Measurements from ENCODE around the gene ZNF536.

The ZNF536 gene

DNA sequence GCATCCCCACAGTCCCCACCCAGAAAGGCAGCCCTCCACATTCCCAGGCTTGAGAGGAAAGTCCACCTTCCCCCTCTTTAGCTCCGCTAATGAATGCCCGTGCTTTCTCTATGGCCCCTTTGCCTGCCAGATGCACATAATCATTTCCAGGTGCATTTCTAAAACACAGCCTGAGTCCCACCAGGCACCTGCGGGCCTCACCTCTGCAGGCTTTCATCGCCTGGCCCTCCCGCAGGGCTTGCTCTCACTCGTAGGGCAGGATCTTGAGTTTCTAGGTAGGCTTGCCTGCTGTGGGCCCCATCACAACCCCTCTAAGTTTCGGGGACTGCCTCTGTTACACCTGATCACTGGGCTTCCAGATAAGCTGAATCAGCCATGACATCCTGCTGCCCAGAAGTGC lies 173.6 kb downstream of the ZNF536 start:
- no peak for DNase-seq (ENCODE audit: low spot score)
- TF ChIP-seq, protein P1, sequence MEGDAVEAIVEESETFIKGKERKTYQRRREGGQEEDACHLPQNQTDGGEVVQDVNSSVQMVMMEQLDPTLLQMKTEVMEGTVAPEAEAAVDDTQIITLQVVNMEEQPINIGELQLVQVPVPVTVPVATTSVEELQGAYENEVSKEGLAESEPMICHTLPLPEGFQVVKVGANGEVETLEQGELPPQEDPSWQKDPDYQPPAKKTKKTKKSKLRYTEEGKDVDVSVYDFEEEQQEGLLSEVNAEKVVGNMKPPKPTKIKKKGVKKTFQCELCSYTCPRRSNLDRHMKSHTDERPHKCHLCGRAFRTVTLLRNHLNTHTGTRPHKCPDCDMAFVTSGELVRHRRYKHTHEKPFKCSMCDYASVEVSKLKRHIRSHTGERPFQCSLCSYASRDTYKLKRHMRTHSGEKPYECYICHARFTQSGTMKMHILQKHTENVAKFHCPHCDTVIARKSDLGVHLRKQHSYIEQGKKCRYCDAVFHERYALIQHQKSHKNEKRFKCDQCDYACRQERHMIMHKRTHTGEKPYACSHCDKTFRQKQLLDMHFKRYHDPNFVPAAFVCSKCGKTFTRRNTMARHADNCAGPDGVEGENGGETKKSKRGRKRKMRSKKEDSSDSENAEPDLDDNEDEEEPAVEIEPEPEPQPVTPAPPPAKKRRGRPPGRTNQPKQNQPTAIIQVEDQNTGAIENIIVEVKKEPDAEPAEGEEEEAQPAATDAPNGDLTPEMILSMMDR (IDR thresholded peaks at IDR 0.05; ENCODE audit: borderline replicate concordance, control extremely low read depth, extremely low read depth, insufficient read depth, missing control alignments), result no peak
- in situ Hi-C loops (cut with MboI; ENCODE audit: low sequenced_read_pairs, unreplicated experiment), result no loop called here

DNA sequence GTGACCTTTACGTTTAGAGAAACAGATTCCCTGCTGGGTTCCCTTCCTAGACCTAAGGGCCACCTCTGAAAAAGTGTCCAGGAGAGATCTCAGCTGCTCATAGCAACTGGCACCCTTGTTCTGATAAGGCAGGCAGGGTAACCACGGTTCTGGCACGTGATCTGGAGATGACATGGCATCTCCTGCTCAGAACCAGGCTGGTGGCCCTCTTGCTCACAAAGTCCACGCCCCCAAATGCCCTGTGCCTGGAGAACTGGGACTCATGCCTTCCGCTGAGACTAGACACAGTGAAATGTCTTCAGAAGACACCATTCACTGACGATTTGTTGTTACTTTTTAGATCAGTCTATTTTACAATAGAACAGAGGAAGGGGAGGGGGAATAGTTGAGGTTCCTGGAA lies 174.1 kb downstream of the ZNF536 start:
- TF ChIP-seq, protein P1 (IDR thresholded peaks at IDR 0.05; ENCODE audit: borderline replicate concordance, control extremely low read depth, extremely low read depth, insufficient read depth, missing control alignments), result no peak
- no peak for DNase-seq (ENCODE audit: low spot score)
- in situ Hi-C loops (cut with MboI; ENCODE audit: low sequenced_read_pairs, unreplicated experiment), result no loop called here

DNA sequence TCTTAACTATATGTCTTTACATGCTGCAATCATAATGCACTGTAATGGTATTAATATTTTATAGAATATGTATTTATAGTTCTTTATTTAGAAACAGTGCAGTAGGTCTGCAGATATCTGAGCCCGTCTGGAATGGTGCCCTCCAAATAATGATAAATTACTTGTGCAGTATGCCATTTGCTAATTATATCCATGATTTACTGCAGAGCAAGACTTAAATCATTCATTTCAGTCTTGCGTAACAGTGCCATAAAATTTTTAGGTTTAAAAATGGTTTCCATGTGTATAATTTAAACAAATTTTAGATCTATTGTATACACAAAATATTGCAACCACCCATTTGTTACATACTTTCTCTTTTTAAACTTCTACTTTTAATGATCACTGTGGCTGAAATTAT lies 175.1 kb downstream of the ZNF536 start:
- TF ChIP-seq, protein P1 (IDR thresholded peaks at IDR 0.05; ENCODE audit: borderline replicate concordance, control extremely low read depth, extremely low read depth, insufficient read depth, missing control alignments), result no peak
- in situ Hi-C loops (cut with MboI; ENCODE audit: low sequenced_read_pairs, unreplicated experiment), result no loop called here
- no peak for DNase-seq (ENCODE audit: low spot score)

DNA sequence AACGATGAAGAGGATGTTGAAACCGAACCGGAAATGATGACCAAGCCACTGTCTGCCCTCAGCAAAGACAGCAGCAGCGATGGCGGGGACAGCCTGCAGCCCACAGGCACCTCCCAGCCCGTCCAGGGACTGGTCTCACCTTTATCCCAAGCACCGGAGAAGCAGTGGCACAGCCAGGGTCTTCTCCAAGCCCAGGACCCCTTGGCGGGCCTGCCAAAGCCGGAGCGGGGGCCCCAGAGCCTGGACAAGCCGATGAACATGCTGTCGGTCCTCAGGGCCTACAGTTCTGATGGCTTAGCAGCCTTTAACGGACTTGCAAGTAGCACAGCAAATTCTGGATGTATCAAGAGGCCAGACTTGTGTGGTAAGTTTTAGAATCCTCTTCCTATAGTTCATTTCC lies 177.0 kb downstream of the ZNF536 start:
- in situ Hi-C loops (cut with MboI; ENCODE audit: low sequenced_read_pairs, unreplicated experiment), result no loop called here
- TF ChIP-seq, protein P1 (IDR thresholded peaks at IDR 0.05; ENCODE audit: borderline replicate concordance, control extremely low read depth, extremely low read depth, insufficient read depth, missing control alignments), result no peak
- no peak for DNase-seq (ENCODE audit: low spot score)

DNA sequence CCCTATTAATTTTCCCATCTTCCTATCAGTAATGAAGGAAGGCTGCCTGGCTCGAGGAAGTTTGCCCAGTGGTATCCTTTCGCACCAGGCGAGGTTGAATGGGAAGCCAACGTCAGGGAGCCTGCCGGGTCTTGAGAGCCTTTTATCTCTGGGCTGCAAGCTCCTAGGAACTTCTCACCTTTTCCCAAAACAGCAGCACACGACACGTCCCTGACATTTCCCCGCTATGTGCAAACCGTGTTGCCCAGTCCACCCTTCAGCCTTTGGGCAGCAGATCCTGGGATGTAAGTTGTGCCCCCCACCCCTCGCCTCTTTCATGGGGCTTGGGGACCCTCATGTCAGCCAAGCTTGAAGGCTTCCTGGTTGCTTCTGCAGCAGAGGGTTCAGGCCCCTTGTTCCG lies 179.1 kb downstream of the ZNF536 start:
- in situ Hi-C loops (cut with MboI; ENCODE audit: low sequenced_read_pairs, unreplicated experiment), result no loop called here

DNA sequence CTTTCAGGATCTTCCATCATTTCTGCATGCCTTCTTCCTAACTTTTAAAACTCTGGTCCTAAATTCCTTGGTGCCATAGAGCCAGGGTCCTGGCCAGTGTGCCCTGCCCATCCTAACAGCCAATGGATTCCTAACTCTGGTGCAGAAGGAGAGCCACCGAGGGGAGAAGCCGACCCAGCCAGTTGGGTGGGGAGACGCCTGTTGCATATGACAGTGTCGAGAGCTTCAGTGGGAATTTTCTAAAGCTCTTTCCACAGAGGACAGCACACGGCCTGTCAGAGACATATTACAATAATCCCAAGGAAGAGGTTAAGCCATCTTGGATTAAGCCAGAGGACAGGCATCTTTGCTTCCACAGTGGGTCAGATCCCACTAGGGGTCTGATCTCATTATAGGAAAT lies 180.4 kb downstream of the ZNF536 start:
- TF ChIP-seq, protein P1 (IDR thresholded peaks at IDR 0.05; ENCODE audit: borderline replicate concordance, control extremely low read depth, extremely low read depth, insufficient read depth, missing control alignments), result no peak
- DNase-seq (ENCODE audit: low spot score), result no peak
- in situ Hi-C loops (cut with MboI; ENCODE audit: low sequenced_read_pairs, unreplicated experiment), result no loop called here

More for the DNA sequence above, 179.1 kb downstream of the ZNF536 start:
- DNase-seq (ENCODE audit: low spot score), result no peak
- TF ChIP-seq, protein P1 (IDR thresholded peaks at IDR 0.05; ENCODE audit: borderline replicate concordance, control extremely low read depth, extremely low read depth, insufficient read depth, missing control alignments), result no peak
